ENCODE results near the gene TRPM1.
"Not testable (repeated sequence)": the region's sequence is repeated elsewhere in the genome, so short reads cannot be mapped to it uniquely, and the experiment has no call there.

The TRPM1 gene

DNA sequence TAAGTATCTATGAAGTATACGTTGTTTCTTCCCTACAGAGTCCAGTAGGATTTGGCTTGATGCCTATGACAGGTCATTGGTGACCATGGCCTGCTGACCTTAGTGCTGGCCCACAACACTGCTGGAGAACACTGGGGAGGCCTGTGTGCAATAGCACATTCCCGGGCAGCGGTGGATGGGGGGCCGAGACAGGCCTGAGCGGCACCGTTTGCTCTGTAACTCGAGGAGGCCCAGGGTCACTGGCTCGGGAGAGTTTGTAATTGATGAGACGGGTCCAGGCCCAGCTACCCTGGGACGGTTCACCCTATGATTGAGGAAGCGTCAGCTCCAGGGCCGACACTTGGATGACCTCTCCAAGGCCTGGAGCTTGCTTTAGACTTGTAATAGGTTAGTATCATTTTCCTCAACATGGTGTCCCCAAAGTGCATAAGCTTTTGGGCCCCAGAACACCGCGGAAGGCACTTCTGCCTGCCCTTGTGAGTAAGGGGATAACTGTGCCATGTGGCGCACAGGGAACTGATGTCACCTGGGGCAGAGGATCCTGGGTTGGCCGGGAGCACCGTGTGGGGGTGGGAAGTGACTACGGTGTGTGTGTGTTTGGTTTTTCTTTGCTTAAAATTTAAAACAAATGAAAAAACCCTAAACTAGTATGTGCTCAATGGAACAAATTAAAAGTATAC, 12.0 kb downstream of the TRPM1 start:
- TF ChIP-seq, protein P1, sequence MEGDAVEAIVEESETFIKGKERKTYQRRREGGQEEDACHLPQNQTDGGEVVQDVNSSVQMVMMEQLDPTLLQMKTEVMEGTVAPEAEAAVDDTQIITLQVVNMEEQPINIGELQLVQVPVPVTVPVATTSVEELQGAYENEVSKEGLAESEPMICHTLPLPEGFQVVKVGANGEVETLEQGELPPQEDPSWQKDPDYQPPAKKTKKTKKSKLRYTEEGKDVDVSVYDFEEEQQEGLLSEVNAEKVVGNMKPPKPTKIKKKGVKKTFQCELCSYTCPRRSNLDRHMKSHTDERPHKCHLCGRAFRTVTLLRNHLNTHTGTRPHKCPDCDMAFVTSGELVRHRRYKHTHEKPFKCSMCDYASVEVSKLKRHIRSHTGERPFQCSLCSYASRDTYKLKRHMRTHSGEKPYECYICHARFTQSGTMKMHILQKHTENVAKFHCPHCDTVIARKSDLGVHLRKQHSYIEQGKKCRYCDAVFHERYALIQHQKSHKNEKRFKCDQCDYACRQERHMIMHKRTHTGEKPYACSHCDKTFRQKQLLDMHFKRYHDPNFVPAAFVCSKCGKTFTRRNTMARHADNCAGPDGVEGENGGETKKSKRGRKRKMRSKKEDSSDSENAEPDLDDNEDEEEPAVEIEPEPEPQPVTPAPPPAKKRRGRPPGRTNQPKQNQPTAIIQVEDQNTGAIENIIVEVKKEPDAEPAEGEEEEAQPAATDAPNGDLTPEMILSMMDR (IDR thresholded peaks at IDR 0.05; ENCODE audit: low read depth, low read length), result no peak
- no peak overlapping the region for H3K4me3 ChIP-seq (ENCODE audit: low read depth, low read length)

DNA sequence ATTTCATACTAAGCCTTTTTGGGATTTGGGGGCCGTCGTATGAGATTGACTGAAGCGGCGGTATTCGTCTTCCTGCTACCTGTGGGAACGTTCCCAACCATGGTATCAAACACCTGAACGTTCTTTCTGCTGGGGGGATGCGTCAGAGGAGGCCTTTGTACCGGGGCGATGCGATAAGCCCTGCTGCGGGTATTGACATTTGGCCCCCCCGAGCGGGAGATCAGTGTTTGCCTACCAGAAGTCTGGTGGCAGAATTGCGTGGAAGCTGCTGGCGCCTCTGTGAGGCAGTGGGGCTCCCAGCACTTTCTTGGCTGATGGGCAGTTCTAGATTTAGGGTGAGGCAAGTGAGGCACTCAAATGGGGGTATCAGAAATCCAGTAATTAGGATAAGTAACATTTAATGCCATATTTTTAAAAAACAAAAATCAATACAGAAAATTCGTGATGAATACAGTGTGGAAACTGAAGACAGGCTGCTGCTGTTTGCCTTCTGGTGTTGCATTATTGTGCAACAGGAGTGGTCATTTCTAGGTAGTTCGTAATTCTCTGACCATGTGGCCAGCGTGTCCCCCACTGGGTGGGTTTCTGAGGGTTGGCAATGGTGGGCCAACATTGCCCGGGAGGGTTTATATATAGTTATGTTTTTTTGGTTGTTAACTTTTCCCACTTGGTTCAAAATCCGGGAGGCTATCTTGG, 12.7 kb downstream of the TRPM1 start:
- TF ChIP-seq, protein P1 (IDR thresholded peaks at IDR 0.05; ENCODE audit: low read depth, low read length), result no peak
- no peak overlapping the region for H3K4me3 ChIP-seq (ENCODE audit: low read depth, low read length)

DNA sequence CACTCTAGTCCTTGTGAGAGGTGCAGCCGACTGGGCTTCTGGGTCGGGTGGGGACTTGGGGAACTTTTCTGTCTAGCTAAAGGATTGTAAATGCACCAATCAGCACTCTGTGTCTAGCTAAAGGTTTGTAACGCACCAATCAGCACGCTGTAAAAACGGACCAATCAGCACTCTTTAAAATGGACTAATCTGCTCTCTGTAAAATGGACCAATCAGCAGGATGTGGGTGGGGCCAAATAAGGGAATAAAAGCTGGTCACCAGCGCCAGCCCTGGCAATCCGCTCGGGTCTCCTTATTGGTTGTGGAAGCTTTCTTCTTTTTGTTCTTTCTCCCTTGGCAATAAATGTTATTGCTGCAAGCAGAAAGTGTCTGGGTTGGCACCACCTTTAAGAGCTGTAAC, 13.5 kb downstream of the TRPM1 start:
- H3K4me3 ChIP-seq (ENCODE audit: low read depth, low read length), result not testable (repeated sequence)

DNA sequence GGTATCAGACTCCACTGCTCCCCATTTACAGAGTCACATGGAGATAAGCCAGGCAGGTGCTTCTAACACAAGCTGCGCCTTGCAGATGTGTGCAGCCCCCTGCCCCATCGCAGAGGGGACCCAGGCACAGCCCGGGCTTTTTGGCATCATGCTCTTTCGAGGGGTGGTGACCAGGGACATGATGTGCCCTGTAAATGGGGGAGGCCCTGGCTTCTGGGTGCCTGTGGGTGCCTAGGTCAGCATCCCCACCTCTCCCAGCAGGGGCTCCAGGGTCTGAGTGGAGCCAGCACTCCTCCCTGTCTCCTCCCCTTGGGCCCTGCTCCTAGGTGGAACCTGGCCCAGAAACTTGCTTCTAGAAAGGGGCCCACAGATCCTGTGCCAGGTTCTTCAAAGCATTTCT, 15.2 kb downstream of the TRPM1 start:
- TF ChIP-seq, protein P1 (IDR thresholded peaks at IDR 0.05; ENCODE audit: low read depth, low read length), result no peak
- H3K4me3 ChIP-seq (ENCODE audit: low read depth, low read length), result no peak overlapping the region

DNA sequence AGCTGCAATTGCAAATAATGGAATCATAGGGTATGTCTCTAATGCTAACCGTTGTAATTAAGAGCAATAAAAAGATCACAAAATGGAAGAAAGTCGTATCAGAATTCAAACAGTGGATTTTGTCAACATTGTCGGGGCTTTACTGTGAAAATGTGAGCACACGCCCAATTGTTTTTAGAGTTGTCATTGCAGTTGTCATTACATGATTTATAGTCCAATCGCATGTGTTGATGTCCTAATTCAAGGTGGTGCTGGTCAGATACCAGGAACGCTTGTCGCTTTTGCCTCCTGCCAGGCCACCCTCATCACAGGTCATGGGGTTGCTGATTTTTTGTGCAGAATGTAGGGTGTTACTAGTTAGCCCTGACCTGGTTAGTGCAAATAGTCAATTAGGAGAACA, 16.2 kb downstream of the TRPM1 start:
- H3K4me3 ChIP-seq (ENCODE audit: low read depth, low read length), result no peak overlapping the region
- TF ChIP-seq, protein P1 (IDR thresholded peaks at IDR 0.05; ENCODE audit: low read depth, low read length), result no peak

DNA sequence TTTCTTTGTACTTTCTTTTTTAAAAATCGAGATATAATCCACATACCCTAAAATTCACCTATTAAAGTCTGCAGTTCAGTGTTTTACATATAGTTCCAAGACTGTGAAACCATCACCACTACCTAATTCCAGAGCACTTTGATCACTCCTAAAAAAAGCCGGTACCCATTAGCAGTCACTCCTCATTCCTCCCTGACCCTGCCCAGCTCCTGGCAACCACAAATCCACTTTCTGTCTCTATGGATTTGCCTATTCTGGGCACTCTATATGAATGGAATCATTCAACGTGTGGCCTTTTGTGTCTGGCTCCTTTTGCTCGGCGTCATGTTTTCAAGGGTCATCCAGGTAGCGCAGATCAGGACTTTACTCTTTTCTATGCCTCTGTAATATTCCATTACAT, 17.3 kb downstream of the TRPM1 start:
- H3K4me3 ChIP-seq (ENCODE audit: low read depth, low read length), result no peak overlapping the region
- TF ChIP-seq, protein P1 (IDR thresholded peaks at IDR 0.05; ENCODE audit: low read depth, low read length), result no peak

DNA sequence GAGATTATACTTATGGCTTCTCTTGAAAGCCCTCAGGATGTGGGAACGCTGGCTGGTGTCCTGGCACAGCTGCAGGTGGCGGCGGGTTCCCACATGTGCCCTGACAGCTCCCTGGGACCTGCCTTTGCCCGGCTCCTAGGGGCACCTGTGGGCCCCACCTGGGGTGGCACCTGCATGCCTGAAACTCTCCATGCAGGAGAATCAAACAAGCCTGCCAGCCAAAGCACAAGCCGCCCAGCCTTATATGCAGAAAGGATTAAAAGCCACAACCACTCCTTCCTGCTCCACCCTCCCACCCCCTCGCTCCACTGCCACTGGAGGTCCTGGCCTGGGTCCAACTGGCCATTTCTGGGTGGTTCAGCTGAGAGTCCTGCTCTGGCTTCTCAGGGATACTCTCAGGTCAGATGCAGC, 18.1 kb downstream of the TRPM1 start:
- no peak overlapping the region for H3K4me3 ChIP-seq (ENCODE audit: low read depth, low read length)
- TF ChIP-seq, protein P1 (IDR thresholded peaks at IDR 0.05; ENCODE audit: low read depth, low read length), result no peak

All from WI38 (cell line).